ENCODE results near the gene ZNF672. TPM values are rescaled to one million over a fixed set of nuclear protein-coding genes. Genes with fewer than 3 reads are reported as not detected.

The ZNF672 gene
- total RNA-seq, 1 donor from 2014 or later = 36.1 TPM

- no peak for TF ChIP-seq CTCF (IDR thresholded peaks at IDR 0.05; ENCODE audit: unreplicated experiment)
- H3K4me3 Mint-ChIP-seq = no peak overlapping the region
- H3K27me3 Mint-ChIP-seq (ENCODE audit: low read depth) = no peaks in the 10 kb centered on the region
- peaks cover 17% of the 10 kb centered on the region for H3K36me3 Mint-ChIP-seq
- no peaks in the 10 kb centered on the region for H3K4me1 Mint-ChIP-seq
- H3K27ac Mint-ChIP-seq = no peak overlapping the region
- no peak for DNase-seq (ENCODE audit: low spot score in 2 of 2, unreplicated experiment in 2 of 2)
- H3K9me3 Mint-ChIP-seq = no peaks in the 10 kb centered on the region
These were observed 12.1 kb downstream of the ZNF672 start for GRCh38 chr1:248850124-248850523.

GRCh38 chr1:248850536-248851251 lies 12.7 kb downstream of the ZNF672 start:
- Mint-ChIP-seq H3K4me1 (no peaks in the 10 kb centered on the region), H3K27ac (no peak overlapping the region), H3K9me3 (no peaks in the 10 kb centered on the region), H3K4me3 (no peak overlapping the region), H3K36me3 (peaks cover 14% of the 10 kb centered on the region), H3K27me3 (ENCODE audit: low read depth) (no peaks in the 10 kb centered on the region)
- no peak for TF ChIP-seq CTCF (IDR thresholded peaks at IDR 0.05; ENCODE audit: unreplicated experiment)
- DNase-seq (ENCODE audit: low spot score in 2 of 2, unreplicated experiment in 2 of 2) = no peak

- no peak for TF ChIP-seq CTCF (IDR thresholded peaks at IDR 0.05; ENCODE audit: unreplicated experiment)
- no peak for DNase-seq (ENCODE audit: low spot score in 2 of 2, unreplicated experiment in 2 of 2)
These were observed 13.4 kb downstream of the ZNF672 start for GRCh38 chr1:248851390-248851789.

GRCh38 chr1:248852481-248853405 lies 14.7 kb downstream of the ZNF672 start:
- no peak for TF ChIP-seq CTCF (IDR thresholded peaks at IDR 0.05; ENCODE audit: unreplicated experiment)
- H3K9me3 Mint-ChIP-seq = no peaks in the 10 kb centered on the region
- H3K36me3 Mint-ChIP-seq = peaks cover 16% of the 10 kb centered on the region
- peak in 1 of 2 experiments; percentile 13 for DNase-seq (ENCODE audit: low spot score in 2 of 2, unreplicated experiment in 2 of 2)
- H3K4me3 Mint-ChIP-seq = no peak overlapping the region
- no peak overlapping the region for H3K27ac Mint-ChIP-seq
- no peaks in the 10 kb centered on the region for H3K27me3 Mint-ChIP-seq (ENCODE audit: low read depth)
- H3K4me1 Mint-ChIP-seq = peaks cover 14% of the 10 kb centered on the region

More at GRCh38 chr1:248851390-248851789, 13.4 kb downstream of the ZNF672 start:
- peaks cover under 1% of the 10 kb centered on the region for H3K4me1 Mint-ChIP-seq
- H3K27ac Mint-ChIP-seq = no peak overlapping the region
- H3K4me3 Mint-ChIP-seq = no peak overlapping the region
- H3K27me3 Mint-ChIP-seq (ENCODE audit: low read depth) = no peaks in the 10 kb centered on the region
- H3K9me3 Mint-ChIP-seq = no peaks in the 10 kb centered on the region
- H3K36me3 Mint-ChIP-seq = peaks cover 15% of the 10 kb centered on the region

- Mint-ChIP-seq H3K4me3 (no peak overlapping the region), H3K36me3 (peaks cover 12% of the 10 kb centered on the region), H3K9me3 (no peaks in the 10 kb centered on the region), H3K27ac (no peak overlapping the region), H3K4me1 (peaks cover 22% of the 10 kb centered on the region), H3K27me3 (ENCODE audit: low read depth) (no peaks in the 10 kb centered on the region)
- DNase-seq (ENCODE audit: low spot score in 2 of 2, unreplicated experiment in 2 of 2) = peak in 1 of 2 experiments; percentile 11
- TF ChIP-seq CTCF (IDR thresholded peaks at IDR 0.05; ENCODE audit: unreplicated experiment) = no peak
These were observed 15.8 kb downstream of the ZNF672 start for GRCh38 chr1:248853663-248854375.

All from mesothelial cell of epicardium (in vitro differentiated cells).